ENCODE data around the gene DICER1.

DNA sequence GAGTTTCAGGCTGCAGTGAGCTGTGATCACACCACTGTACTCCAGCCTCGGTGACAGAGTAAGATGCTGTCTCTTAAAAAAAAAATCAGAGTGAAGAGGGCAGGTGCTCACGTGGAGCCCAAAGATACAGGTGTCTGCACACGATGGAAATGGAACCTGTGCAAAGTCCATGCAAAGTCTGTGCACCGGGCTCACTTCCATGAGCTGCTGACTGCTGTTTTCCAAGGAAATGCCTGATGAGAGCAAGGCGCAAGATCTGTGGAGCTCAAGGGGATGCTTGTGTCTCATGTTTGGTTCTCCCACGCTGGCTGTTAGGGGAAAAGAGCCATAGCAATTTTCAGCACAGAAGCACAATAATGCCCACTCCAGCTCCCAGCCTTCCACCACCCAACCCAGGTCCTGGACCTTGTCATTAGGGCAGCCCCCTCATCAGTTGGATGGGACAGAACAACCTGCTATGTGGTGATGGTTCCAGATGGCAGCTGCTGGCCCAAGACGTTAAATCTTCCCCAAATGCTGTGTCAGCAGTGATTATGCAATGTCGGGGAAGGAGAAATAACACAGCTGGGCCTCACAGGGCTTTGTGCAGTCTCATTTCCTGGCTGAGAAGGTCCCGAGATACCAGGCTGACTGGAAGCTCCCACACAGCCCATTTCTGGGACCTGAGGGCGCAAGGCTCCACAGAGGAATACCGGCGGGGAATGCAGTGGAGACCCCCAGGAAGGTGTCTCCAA lies 27.9 kb upstream of the DICER1 start:
- TF ChIP-seq, protein P1, sequence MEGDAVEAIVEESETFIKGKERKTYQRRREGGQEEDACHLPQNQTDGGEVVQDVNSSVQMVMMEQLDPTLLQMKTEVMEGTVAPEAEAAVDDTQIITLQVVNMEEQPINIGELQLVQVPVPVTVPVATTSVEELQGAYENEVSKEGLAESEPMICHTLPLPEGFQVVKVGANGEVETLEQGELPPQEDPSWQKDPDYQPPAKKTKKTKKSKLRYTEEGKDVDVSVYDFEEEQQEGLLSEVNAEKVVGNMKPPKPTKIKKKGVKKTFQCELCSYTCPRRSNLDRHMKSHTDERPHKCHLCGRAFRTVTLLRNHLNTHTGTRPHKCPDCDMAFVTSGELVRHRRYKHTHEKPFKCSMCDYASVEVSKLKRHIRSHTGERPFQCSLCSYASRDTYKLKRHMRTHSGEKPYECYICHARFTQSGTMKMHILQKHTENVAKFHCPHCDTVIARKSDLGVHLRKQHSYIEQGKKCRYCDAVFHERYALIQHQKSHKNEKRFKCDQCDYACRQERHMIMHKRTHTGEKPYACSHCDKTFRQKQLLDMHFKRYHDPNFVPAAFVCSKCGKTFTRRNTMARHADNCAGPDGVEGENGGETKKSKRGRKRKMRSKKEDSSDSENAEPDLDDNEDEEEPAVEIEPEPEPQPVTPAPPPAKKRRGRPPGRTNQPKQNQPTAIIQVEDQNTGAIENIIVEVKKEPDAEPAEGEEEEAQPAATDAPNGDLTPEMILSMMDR (IDR thresholded peaks at IDR 0.05) = no peak
- no peak for TF ChIP-seq POLR2AphosphoS5 (IDR thresholded peaks at IDR 0.05; ENCODE audit: low read depth, low read length)
- TF ChIP-seq, protein P2, sequence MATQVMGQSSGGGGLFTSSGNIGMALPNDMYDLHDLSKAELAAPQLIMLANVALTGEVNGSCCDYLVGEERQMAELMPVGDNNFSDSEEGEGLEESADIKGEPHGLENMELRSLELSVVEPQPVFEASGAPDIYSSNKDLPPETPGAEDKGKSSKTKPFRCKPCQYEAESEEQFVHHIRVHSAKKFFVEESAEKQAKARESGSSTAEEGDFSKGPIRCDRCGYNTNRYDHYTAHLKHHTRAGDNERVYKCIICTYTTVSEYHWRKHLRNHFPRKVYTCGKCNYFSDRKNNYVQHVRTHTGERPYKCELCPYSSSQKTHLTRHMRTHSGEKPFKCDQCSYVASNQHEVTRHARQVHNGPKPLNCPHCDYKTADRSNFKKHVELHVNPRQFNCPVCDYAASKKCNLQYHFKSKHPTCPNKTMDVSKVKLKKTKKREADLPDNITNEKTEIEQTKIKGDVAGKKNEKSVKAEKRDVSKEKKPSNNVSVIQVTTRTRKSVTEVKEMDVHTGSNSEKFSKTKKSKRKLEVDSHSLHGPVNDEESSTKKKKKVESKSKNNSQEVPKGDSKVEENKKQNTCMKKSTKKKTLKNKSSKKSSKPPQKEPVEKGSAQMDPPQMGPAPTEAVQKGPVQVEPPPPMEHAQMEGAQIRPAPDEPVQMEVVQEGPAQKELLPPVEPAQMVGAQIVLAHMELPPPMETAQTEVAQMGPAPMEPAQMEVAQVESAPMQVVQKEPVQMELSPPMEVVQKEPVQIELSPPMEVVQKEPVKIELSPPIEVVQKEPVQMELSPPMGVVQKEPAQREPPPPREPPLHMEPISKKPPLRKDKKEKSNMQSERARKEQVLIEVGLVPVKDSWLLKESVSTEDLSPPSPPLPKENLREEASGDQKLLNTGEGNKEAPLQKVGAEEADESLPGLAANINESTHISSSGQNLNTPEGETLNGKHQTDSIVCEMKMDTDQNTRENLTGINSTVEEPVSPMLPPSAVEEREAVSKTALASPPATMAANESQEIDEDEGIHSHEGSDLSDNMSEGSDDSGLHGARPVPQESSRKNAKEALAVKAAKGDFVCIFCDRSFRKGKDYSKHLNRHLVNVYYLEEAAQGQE (IDR thresholded peaks at IDR 0.05; ENCODE audit: insufficient read depth in 1 of 2, low read depth in 2 of 2, low read length in 1 of 2) = no peak
